Left kidney (tissue), 2 donors: ENCODE data around the gene PPP1R3F. TPM values are rescaled to one million over a fixed set of nuclear protein-coding genes. Genes with fewer than 3 reads are reported as not detected.
A peak's percentile ranks its signal among the peaks of the same experiment; 100 is the strongest.

Source experiments
- DNase-seq: peaks from one replicate; pipeline ENCODE4 v3.0.0-alpha.2; 2013
- polyA plus RNA-seq: library from polyadenylated mRNA; unstranded; fragments of 120-200 nt; gene quantifications from one replicate; pipeline ENCODE4 v1.2.1, GENCODE V29; 2013; ENCODE audit not compliant: insufficient read length

Gene PPP1R3F
- polyA plus RNA-seq, 1 donor: 8.1 TPM

- no peak for DNase-seq
Observed at GRCh38 chrX:49249071-49249470, 20.5 kb upstream of the PPP1R3F start.

GRCh38 chrX:49249616-49250015 is 20.0 kb upstream of the PPP1R3F start:
- no peak for DNase-seq

- DNase-seq: no peak
Observed at GRCh38 chrX:49250066-49250465, 19.5 kb upstream of the PPP1R3F start.

GRCh38 chrX:49250578-49250977 is 19.0 kb upstream of the PPP1R3F start:
- no peak for DNase-seq

- DNase-seq: no peak
Observed at GRCh38 chrX:49251325-49251724, 18.3 kb upstream of the PPP1R3F start.

GRCh38 chrX:49254639-49255038 is 15.0 kb upstream of the PPP1R3F start:
- no peak for DNase-seq

GRCh38 chrX:49256268-49256995 is 13.2 kb upstream of the PPP1R3F start:
- no peak for DNase-seq

- no peak for DNase-seq
Observed at GRCh38 chrX:49257074-49257790, 12.4 kb upstream of the PPP1R3F start.

GRCh38 chrX:49257846-49258748 is 11.5 kb upstream of the PPP1R3F start:
- no peak for DNase-seq

GRCh38 chrX:49258749-49259124 is 10.9 kb upstream of the PPP1R3F start:
- no peak for DNase-seq

GRCh38 chrX:49260221-49260985 is 9.2 kb upstream of the PPP1R3F start:
- DNase-seq: no peak

GRCh38 chrX:49262603-49263002 is 7.0 kb upstream of the PPP1R3F start:
- no peak for DNase-seq

GRCh38 chrX:49263631-49264030 is 6.0 kb upstream of the PPP1R3F start:
- DNase-seq: no peak

- DNase-seq: no peak
Observed at GRCh38 chrX:49264460-49264859, 5.1 kb upstream of the PPP1R3F start, which contains the start of gene FOXP3. TSS of gene FOXP3 (minus strand) at chrX:49264710. CDS start at chrX:49258505, 6,205 bp downstream.

GRCh38 chrX:49266523-49267445 is 2.8 kb upstream of the PPP1R3F start:
- DNase-seq: no peak

- DNase-seq: no peak
Observed at GRCh38 chrX:49268702-49269009, 937 bp upstream of the PPP1R3F start.

- DNase-seq: peak; percentile 94
Observed at GRCh38 chrX:49269010-49269766, 405 bp upstream of the PPP1R3F start.

GRCh38 chrX:49270249-49270921 is 792 bp downstream of the PPP1R3F start:
- DNase-seq: no peak

GRCh38 chrX:49271341-49271740 is 1.7 kb downstream of the PPP1R3F start:
- DNase-seq: no peak
